ENCODE data around the gene SEMA3F. TPM values are rescaled to one million over a fixed set of nuclear protein-coding genes. Genes with fewer than 3 reads are reported as not detected.

The SEMA3F gene
- total and polyA plus RNA-seq, 3 experiments from 2014 or later: not detected

DNA sequence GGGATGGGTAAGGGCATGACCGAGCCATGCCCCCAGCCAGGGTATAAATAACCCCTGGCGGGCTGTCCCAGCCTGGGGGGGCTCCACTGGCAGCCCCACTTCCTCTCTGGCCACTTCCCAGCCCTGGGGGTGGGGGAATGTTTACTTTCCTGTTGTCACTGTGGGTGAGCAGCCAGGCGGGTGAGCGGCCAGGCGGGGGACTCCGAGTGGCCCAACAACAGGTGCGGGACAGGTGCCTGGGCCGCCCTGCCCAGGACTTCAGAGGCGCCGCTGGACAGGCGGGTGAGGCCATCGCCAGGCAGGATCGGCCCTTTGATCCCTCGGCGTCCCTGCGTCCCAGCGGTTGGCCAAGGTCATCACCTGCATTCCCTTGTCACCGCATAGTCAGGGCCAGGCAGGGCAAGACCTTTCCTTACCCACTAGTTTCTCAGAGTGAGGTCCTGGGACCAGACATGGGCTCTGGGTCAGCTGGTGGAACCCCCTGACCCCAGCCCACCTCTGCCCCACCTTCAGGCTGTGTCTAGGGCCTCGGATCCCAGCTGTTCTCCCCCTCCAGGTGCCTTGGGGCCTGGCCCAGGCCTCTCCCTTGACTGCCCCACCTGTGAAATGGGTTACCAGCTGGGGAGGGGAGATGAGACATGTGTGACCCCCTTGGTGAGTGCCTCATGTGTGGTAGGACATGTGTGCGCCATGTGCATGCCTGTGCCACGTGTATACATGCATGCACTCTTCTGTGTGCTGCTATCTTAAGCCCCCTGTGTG lies 16.6 kb downstream of the SEMA3F start:
- DNase-seq: no peak
- ChIA-PET CTCF (interaction anchor here (0.9 to 1.2 kb wide), 2 partner anchors 21 to 52 kb away, joined by 3 read pairs; no protein-coding TSS in a partner anchor), POLR2A (no interaction called here)
- Mint-ChIP-seq H3K4me3 (no peak overlapping the region), H3K36me3 (no peaks in the 10 kb centered on the region), H3K9me3 (no peaks in the 10 kb centered on the region), H3K27me3 (peaks cover 0 to 1% of the 10 kb centered on the region in 2 donors), H3K4me1 (peaks cover 0 to 4% (median 4%) of the 10 kb centered on the region in 3 donors), H3K27ac (no peak overlapping the region)
- Histone ChIP-seq H3K27me3 (ENCODE audit: insufficient read depth, low read length, poor library complexity, severe bottlenecking) (no peaks in the 10 kb centered on the region), H3K36me3 (ENCODE audit: insufficient read depth, low read length) (no peaks in the 10 kb centered on the region), H3K9me3 (ENCODE audit: low read length) (no peaks in the 10 kb centered on the region), H3K27ac (ENCODE audit: low read depth, low read length) (no peak overlapping the region), H3K4me1 (ENCODE audit: insufficient read depth, low read length) (no peaks in the 10 kb centered on the region), H3K4me3 (ENCODE audit: low read length) (no peak overlapping the region)

DNA sequence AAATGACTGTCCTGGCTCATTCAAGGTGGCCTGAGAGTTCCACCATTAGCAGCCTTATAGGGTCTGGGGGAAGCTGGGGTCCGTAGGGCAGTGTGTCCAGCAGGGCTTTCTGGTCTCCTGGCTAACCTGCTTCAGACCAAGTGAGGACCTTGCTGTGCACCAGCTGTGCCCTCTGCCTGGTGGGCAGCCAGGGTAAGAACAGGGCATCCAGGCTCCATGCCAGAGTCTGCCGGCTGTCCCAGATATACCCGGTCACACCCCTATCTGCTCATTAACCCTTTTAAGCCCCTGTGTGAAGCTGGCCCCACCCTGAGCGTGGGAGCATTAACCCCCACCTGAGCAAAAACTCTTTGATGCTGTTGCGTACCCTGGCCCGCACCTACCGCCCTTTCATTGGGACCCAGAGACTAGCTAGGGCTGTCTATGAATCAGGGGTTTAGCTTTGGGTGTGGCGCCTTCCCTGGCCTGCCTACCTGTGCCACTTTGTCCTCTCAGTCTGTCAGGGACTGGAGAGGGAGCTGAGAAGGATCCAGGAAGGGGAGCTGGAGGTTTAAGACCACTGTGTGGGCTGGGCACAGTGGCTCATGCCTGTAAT lies 17.6 kb downstream of the SEMA3F start:
- DNase-seq: no peak
- no peaks in the 10 kb centered on the region for H3K36me3 ChIP-seq (ENCODE audit: insufficient read depth, low read length)

DNA sequence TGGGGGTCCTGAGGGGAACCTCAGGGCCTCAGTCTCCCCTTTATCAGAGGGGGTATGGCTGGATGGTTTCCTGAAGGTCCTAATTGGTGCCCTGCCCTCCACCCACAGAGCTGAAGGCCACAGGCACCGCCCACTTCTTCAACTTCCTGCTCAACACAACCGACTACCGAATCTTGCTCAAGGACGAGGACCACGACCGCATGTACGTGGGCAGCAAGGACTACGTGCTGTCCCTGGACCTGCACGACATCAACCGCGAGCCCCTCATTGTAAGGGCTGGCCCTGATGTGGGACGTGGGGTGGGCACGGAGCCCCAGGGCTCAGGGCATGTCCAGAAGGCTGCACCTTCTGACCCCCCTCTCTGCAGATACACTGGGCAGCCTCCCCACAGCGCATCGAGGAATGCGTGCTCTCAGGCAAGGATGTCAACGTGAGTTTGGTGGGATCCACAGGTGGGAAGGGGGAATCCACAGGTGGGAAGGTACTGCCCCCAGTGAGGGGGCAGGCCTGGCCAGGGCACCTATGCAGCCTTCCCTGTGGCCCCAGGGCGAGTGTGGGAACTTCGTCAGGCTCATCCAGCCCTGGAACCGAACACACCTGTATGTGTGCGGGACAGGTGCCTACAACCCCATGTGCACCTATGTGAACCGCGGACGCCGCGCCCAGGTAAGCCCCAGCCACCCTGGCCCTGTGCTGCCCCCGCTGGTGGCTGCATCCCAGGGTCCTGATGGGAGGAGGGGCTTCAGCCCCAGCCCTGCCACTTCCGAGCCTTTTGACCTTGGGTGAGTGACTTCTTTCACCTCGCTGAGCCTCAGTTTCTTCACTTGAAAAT lies 18.8 kb downstream of the SEMA3F start:
- H3K36me3 ChIP-seq (ENCODE audit: insufficient read depth, low read length): no peaks in the 10 kb centered on the region
- no peak overlapping the region for H3K4me3 ChIP-seq (ENCODE audit: low read length)
- no peaks in the 10 kb centered on the region for H3K9me3 Mint-ChIP-seq
- no peak overlapping the region for H3K27ac ChIP-seq (ENCODE audit: low read depth, low read length)
- POLR2A ChIA-PET: no interaction called here
- H3K4me1 Mint-ChIP-seq: peaks cover 0 to 4% (median 4%) of the 10 kb centered on the region in 3 donors
- peak overlapping the region in 1 of 8 donors; percentile 68 for H3K27ac Mint-ChIP-seq
- H3K27me3 ChIP-seq (ENCODE audit: insufficient read depth, low read length, poor library complexity, severe bottlenecking): no peaks in the 10 kb centered on the region
- CTCF ChIA-PET: interaction anchor here (0.8 kb wide), 1 partner anchor 21 kb away, joined by 3 read pairs; no protein-coding TSS in a partner anchor
- no peak for DNase-seq
- no peaks in the 10 kb centered on the region for H3K4me1 ChIP-seq (ENCODE audit: insufficient read depth, low read length)
- H3K36me3 Mint-ChIP-seq: no peaks in the 10 kb centered on the region
- no peaks in the 10 kb centered on the region for H3K27me3 Mint-ChIP-seq
- H3K9me3 ChIP-seq (ENCODE audit: low read length): no peaks in the 10 kb centered on the region
- H3K4me3 Mint-ChIP-seq: peak overlapping the region in 1 of 7 donors; percentile 9

More for the DNA sequence above, 17.6 kb downstream of the SEMA3F start:
- no peaks in the 10 kb centered on the region for H3K9me3 Mint-ChIP-seq
- no peak overlapping the region for H3K4me3 Mint-ChIP-seq
- peaks cover 0 to 4% (median 4%) of the 10 kb centered on the region in 3 donors for H3K4me1 Mint-ChIP-seq
- no peaks in the 10 kb centered on the region for H3K27me3 ChIP-seq (ENCODE audit: insufficient read depth, low read length, poor library complexity, severe bottlenecking)
- H3K4me1 ChIP-seq (ENCODE audit: insufficient read depth, low read length): no peaks in the 10 kb centered on the region
- H3K9me3 ChIP-seq (ENCODE audit: low read length): no peaks in the 10 kb centered on the region
- ChIA-PET CTCF (interaction anchor here (0.6 to 1.2 kb wide), 3 partner anchors 20 to 108 kb away, joined by 3 read pairs; no protein-coding TSS in a partner anchor), POLR2A (no interaction called here)
- peak overlapping the region in 1 of 8 donors; percentile 72 for H3K27ac Mint-ChIP-seq
- no peak overlapping the region for H3K27ac ChIP-seq (ENCODE audit: low read depth, low read length)
- no peaks in the 10 kb centered on the region for H3K27me3 Mint-ChIP-seq
- no peak overlapping the region for H3K4me3 ChIP-seq (ENCODE audit: low read length)
- no peaks in the 10 kb centered on the region for H3K36me3 Mint-ChIP-seq

DNA sequence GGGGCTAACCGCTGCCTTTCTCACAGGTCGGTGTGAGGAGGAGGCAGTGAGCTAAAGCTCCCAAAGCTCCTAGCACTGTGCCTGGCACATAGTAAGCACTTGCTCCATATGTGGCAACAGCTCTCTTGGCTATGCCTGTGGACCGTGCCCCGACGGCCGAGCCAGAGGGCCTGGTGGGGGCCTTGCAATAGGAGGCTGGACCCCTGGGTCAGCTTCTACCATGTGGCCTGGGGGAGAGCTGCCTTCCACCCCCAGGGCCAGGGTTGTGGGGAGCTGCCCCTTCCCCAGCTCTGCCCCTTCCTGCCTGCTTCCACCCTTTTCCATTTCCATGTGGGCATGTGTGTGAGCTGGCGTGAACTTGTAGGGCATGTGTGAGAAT lies 19.4 kb downstream of the SEMA3F start:
- Mint-ChIP-seq H3K27me3 (no peaks in the 10 kb centered on the region), H3K4me1 (peaks cover 0 to 4% (median 4%) of the 10 kb centered on the region in 3 donors), H3K27ac (no peak overlapping the region), H3K4me3 (no peak overlapping the region), H3K36me3 (no peaks in the 10 kb centered on the region), H3K9me3 (no peaks in the 10 kb centered on the region)
- Histone ChIP-seq H3K4me1 (ENCODE audit: insufficient read depth, low read length) (no peaks in the 10 kb centered on the region), H3K27me3 (ENCODE audit: insufficient read depth, low read length, poor library complexity, severe bottlenecking) (no peaks in the 10 kb centered on the region), H3K9me3 (ENCODE audit: low read length) (no peaks in the 10 kb centered on the region), H3K36me3 (ENCODE audit: insufficient read depth, low read length) (no peaks in the 10 kb centered on the region), H3K27ac (ENCODE audit: low read depth, low read length) (no peak overlapping the region), H3K4me3 (ENCODE audit: low read length) (no peak overlapping the region)
- POLR2A ChIA-PET: no interaction called here
- CTCF ChIA-PET: interaction anchor here (0.8 kb wide), 1 partner anchor 20 kb away, joined by 3 read pairs; no protein-coding TSS in a partner anchor
- DNase-seq: no peak

DNA sequence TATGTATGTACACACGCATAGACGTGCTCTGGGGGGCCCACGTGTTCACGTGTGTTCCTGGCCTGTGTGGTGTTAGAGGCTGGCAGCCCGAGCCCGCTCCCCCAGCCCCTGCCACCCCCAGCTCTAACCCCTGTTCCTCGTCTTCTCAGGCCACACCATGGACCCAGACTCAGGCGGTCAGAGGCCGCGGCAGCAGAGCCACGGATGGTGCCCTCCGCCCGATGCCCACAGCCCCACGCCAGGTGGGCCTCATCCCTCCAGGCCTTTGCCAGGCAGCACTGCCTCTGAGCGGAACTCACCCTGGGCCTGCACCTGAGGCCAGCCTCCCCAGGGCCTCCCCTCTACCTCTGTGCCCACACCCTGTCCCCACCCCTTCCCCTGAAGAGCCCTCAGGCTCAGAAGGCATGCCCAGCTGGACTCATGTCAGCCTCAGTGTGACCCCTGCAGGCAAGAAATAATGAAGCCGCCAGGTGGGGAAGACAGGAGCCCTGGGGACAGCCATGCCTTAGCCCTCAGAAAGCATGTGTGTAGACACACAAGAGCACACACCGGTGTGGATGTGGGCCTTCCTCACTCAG lies 19.9 kb downstream of the SEMA3F start:
- H3K9me3 ChIP-seq (ENCODE audit: low read length): no peaks in the 10 kb centered on the region
- Mint-ChIP-seq H3K27ac (no peak overlapping the region), H3K9me3 (no peaks in the 10 kb centered on the region), H3K4me3 (no peak overlapping the region), H3K4me1 (peaks cover 0 to 4% (median 4%) of the 10 kb centered on the region in 3 donors), H3K27me3 (no peaks in the 10 kb centered on the region), H3K36me3 (no peaks in the 10 kb centered on the region)
- no peaks in the 10 kb centered on the region for H3K4me1 ChIP-seq (ENCODE audit: insufficient read depth, low read length)
- H3K27ac ChIP-seq (ENCODE audit: low read depth, low read length): no peak overlapping the region
- H3K27me3 ChIP-seq (ENCODE audit: insufficient read depth, low read length, poor library complexity, severe bottlenecking): no peaks in the 10 kb centered on the region
- ChIA-PET CTCF (no interaction called here), POLR2A (no interaction called here)
- DNase-seq: no peak
- H3K36me3 ChIP-seq (ENCODE audit: insufficient read depth, low read length): no peaks in the 10 kb centered on the region
- no peak overlapping the region for H3K4me3 ChIP-seq (ENCODE audit: low read length)

DNA sequence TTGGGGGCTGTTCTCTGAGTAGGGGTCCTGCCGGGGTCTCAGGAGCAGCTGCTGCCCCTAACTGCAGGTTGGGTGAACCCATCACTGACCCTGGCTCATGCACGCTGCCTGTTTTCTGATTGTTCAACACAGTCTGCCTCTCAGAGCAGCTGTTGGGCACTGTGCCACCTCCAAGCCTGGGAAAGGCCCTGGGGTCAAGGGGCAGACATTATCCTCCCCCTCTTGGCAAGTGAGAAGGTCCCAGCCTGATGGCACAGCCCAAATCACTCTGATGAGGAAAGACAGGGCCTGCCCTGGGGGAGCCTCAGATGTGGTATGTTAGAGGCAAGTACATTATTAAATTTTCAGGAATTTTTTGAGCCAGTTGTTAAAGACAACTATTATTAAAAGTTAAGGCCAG lies 22.2 kb downstream of the SEMA3F start:
- DNase-seq: no peak
- Mint-ChIP-seq H3K27me3 (no peaks in the 10 kb centered on the region), H3K4me1 (peaks cover 0 to 4% (median 4%) of the 10 kb centered on the region in 3 donors), H3K4me3 (no peak overlapping the region), H3K36me3 (no peaks in the 10 kb centered on the region), H3K9me3 (no peaks in the 10 kb centered on the region), H3K27ac (no peak overlapping the region)
- Histone ChIP-seq H3K9me3 (ENCODE audit: low read length) (no peaks in the 10 kb centered on the region), H3K36me3 (ENCODE audit: insufficient read depth, low read length) (no peaks in the 10 kb centered on the region), H3K27ac (ENCODE audit: low read depth, low read length) (no peak overlapping the region), H3K27me3 (ENCODE audit: insufficient read depth, low read length, poor library complexity, severe bottlenecking) (no peaks in the 10 kb centered on the region), H3K4me3 (ENCODE audit: low read length) (no peak overlapping the region), H3K4me1 (ENCODE audit: insufficient read depth, low read length) (no peaks in the 10 kb centered on the region)
- ChIA-PET POLR2A (no interaction called here), CTCF (interaction anchor here (0.6 to 1.4 kb wide), 3 partner anchors 15 to 1727 kb away, joined by 3 to 4 read pairs (median 3); no protein-coding TSS in a partner anchor)

DNA sequence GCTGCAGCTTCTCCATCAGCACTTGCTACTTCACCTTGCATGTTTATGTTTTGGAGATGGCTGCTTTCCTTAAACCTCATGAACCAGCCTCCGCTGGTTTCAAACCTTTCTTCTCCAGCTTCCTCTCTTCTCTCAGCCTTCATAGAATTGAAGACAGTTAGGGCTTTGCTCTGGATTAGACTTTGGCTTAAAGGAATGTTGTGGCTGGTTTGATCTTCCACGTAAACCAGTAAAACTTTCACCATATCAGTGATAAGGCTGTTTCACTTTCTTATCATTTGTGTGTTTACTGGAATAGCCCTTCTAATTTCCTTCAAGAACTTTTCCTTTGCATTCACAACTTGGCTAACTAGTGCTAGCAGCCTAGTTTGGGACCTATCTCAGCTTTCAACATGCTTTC lies 24.6 kb downstream of the SEMA3F start:
- no peaks in the 10 kb centered on the region for H3K27me3 ChIP-seq (ENCODE audit: insufficient read depth, low read length, poor library complexity, severe bottlenecking)
- no peak for DNase-seq
- no peaks in the 10 kb centered on the region for H3K4me1 Mint-ChIP-seq
- POLR2A ChIA-PET: no interaction called here
- no peaks in the 10 kb centered on the region for H3K4me1 ChIP-seq (ENCODE audit: insufficient read depth, low read length)
- no peak overlapping the region for H3K4me3 ChIP-seq (ENCODE audit: low read length)
- no peak overlapping the region for H3K27ac Mint-ChIP-seq
- no peaks in the 10 kb centered on the region for H3K36me3 Mint-ChIP-seq
- no peak overlapping the region for H3K27ac ChIP-seq (ENCODE audit: low read depth, low read length)
- H3K4me3 Mint-ChIP-seq: no peak overlapping the region
- peaks cover 3 to 5% of the 10 kb centered on the region in 2 donors for H3K27me3 Mint-ChIP-seq
- H3K9me3 Mint-ChIP-seq: no peaks in the 10 kb centered on the region
- H3K36me3 ChIP-seq (ENCODE audit: insufficient read depth, low read length): no peaks in the 10 kb centered on the region
- no peaks in the 10 kb centered on the region for H3K9me3 ChIP-seq (ENCODE audit: low read length)
- CTCF ChIA-PET: no interaction called here
